Pons (tissue), 1 donor: ENCODE measurements around the gene STAC2.

ENCODE experiments used
- DNase-seq: peaks from one replicate; pipeline ENCODE4 v3.0.0-alpha.2; 2016; ENCODE audit warnings: low spot score

The STAC2 gene

DNA sequence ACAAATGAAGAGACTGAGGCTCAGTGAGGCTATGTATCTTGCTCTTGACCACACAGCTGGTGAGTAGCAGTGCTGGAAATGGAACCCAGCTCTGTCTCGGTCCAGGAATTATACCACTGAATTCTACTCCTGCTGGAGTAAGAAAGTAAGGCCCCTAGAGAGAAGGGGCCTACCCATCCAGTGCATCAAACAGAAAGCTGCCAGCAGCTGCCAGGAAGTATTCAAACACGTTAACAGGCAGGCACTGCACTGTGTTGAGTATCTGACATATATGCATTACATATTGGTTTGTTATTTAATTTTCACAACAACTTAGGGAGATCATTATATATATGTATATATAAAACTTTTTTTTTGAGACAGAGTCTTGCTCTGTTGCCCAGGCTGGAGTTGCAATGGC lies 63.8 kb downstream of the STAC2 start:
- no peak for DNase-seq
